Upper lobe of right lung (tissue), 1 donor: ENCODE measurements around the gene TMEM132E. TPM values are rescaled to one million over a fixed set of nuclear protein-coding genes. Genes with fewer than 3 reads are reported as not detected.

Experiments
- ATAC-seq: fragments of 200-7000 bp; cut with Tn5 transposase; one replicate; pipeline ENCODE4 v1.9.1; 2020; ENCODE audit warnings: mild to moderate bottlenecking, moderate library complexity
- DNase-seq: peaks from one replicate; pipeline ENCODE4 v3.0.0-alpha.2; 2020
- H3K27ac ChIP-seq: fragments of 200-600 bp; one replicate; pipeline ENCODE4 v1.8.0; 2022
- H3K27me3 ChIP-seq: fragments of 200-600 bp; one replicate; pipeline ENCODE4 v1.8.0; 2022; ENCODE audit warnings: mild to moderate bottlenecking
- H3K36me3 ChIP-seq: fragments of 200-600 bp; one replicate; pipeline ENCODE4 v1.8.0; 2022
- H3K4me1 ChIP-seq: fragments of 200-600 bp; one replicate; pipeline ENCODE4 v1.8.0; 2022
- H3K4me3 ChIP-seq: fragments of 200-600 bp; one replicate; pipeline ENCODE4 v1.8.0; 2022; ENCODE audit warnings: mild to moderate bottlenecking
- H3K9me3 ChIP-seq: fragments of 200-600 bp; one replicate; pipeline ENCODE4 v1.8.0; 2022
- CTCF ChIP-seq: fragments of 200-600 bp; IDR thresholded peaks from one replicate; pipeline ENCODE4 v1.8.0; 2022; ENCODE audit warnings: antibody characterized with exemption
- intact Hi-C: fragments of 100-400 bp; cut with DNase I; formaldehyde crosslinking; loops from one replicate; pipeline ENCODE4 v1.11.0; 2022
- total RNA-seq: library from RNA; stranded (reverse); fragmentation: NEBNext Ultra II Directional; extraction: Animal tissue kit (Norgen Biotek cat#: 25700); gene quantifications from one replicate; pipeline ENCODE4 v1.2.1, GENCODE V29; 2021
- donor health status: DM: no; HTN: yes; CAD: no; lungs with severe emphysema.

The TMEM132E gene
- total RNA-seq, 1 donor from 2014 or later = 0.23 TPM

GRCh38 chr17:34571428-34572130 lies 7.8 kb upstream of the TMEM132E start:
- Histone ChIP-seq H3K9me3 (no peaks in the 10 kb centered on the region), H3K4me3 (no peak overlapping the region), H3K36me3 (no peaks in the 10 kb centered on the region), H3K4me1 (no peaks in the 10 kb centered on the region), H3K27me3 (peaks cover 51% of the 10 kb centered on the region), H3K27ac (no peak overlapping the region)
- ATAC-seq = no peak
- TF ChIP-seq CTCF = no peak
- DNase-seq = peak; percentile 54
- intact Hi-C loops = no loop called here

DNA sequence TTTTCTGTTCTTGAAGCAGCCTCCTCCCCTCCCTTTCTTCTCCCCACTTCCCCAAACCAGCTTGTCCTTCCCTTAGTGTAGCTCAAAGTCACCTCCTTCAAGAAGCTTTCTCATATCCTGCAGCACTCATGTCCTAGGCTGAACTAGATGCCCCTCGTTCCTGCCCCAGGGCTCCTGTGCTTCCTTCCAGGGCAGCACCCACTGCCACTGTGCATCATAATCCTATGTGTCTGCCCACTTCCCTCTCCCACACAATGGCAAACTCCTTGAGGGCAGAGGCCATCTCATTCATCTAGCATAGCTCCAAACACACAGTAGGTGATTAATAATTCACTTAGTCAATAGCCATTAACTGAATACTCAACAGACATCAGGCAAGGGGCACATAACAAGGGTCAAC lies 6.9 kb upstream of the TMEM132E start:
- DNase-seq = no peak
- no peak overlapping the region for H3K27ac ChIP-seq
- H3K4me1 ChIP-seq = no peaks in the 10 kb centered on the region
- H3K27me3 ChIP-seq = peaks cover 60% of the 10 kb centered on the region
- no peaks in the 10 kb centered on the region for H3K9me3 ChIP-seq
- H3K36me3 ChIP-seq = no peaks in the 10 kb centered on the region
- H3K4me3 ChIP-seq = no peak overlapping the region
- intact Hi-C loops = no loop called here
- TF ChIP-seq CTCF = no peak
- ATAC-seq = no peak

- H3K9me3 ChIP-seq = no peaks in the 10 kb centered on the region
- H3K27ac ChIP-seq = no peak overlapping the region
- no peaks in the 10 kb centered on the region for H3K36me3 ChIP-seq
- ATAC-seq (no peak), DNase-seq (no peak)
- peaks cover 71% of the 10 kb centered on the region for H3K27me3 ChIP-seq
- H3K4me1 ChIP-seq = peaks cover 10% of the 10 kb centered on the region
- TF ChIP-seq CTCF = no peak
- intact Hi-C loops = no loop called here
- no peak overlapping the region for H3K4me3 ChIP-seq
Measured at GRCh38 chr17:34575182-34575581, 4.2 kb upstream of the TMEM132E start.

- intact Hi-C loops = no loop called here
- Histone ChIP-seq H3K36me3 (no peaks in the 10 kb centered on the region), H3K27me3 (peaks cover 91% of the 10 kb centered on the region), H3K4me3 (no peak overlapping the region), H3K9me3 (no peaks in the 10 kb centered on the region), H3K27ac (no peak overlapping the region), H3K4me1 (peaks cover 27% of the 10 kb centered on the region)
- peak; percentile 38 for DNase-seq
- no peak for ATAC-seq
- TF ChIP-seq CTCF = no peak
Measured at GRCh38 chr17:34578016-34578415, 1.4 kb upstream of the TMEM132E start.

DNA sequence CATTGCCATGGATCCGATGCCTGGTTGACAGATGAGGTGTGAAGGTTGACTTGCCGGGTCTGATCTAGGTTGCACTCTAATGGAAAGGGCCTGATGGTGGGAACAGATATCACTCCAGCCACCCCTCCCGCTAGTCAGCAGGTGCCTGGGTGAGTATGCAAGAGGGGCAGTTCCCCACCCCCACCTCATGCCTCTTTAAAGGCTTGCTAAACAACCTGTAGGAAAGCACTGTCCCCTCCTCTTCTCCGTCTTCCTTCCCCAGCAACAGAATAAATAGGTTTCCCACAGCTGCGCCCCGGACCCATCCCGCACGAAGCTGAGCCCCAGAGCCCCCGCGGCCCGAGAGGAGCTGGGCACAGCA lies 746 bp upstream of the TMEM132E start:
- DNase-seq (no peak), ATAC-seq (no peak)
- Histone ChIP-seq H3K27ac (no peak overlapping the region), H3K4me3 (peak overlapping the region; percentile 62), H3K4me1 (peaks cover 27% of the 10 kb centered on the region), H3K9me3 (no peaks in the 10 kb centered on the region), H3K36me3 (no peaks in the 10 kb centered on the region), H3K27me3 (peaks cover 97% of the 10 kb centered on the region)
- no peak for TF ChIP-seq CTCF
- intact Hi-C loops = no loop called here
